HepG2 (cell line): ENCODE data around the gene ADGRG1. TPM values are rescaled to one million over a fixed set of nuclear protein-coding genes. Genes with fewer than 3 reads are reported as not detected.
A peak's percentile ranks its signal among the peaks of the same experiment; 100 is the strongest.

Experiments used
- ATF3 ChIP-seq: sonication (generic); formaldehyde crosslinking; IDR thresholded peaks from 2 replicates; pipeline ENCODE4 v1.4.0; 2020; ENCODE audit warnings: missing genetic modification reagents
- MYPOP ChIP-seq: sonication (generic); formaldehyde crosslinking; IDR thresholded peaks from 2 replicates; pipeline ENCODE4 v1.8.1; 2023; ENCODE audit warnings: mild to moderate bottlenecking, moderate library complexity, missing genetic modification reagents
- PPARG ChIP-seq: conservative IDR thresholded peaks from 2 replicates; pipeline ENCODE4 v1.6.1; 2016; ENCODE audit warnings: missing biosample characterization, missing genetic modification reagents
- PRDM15 ChIP-seq: sonication (generic); formaldehyde crosslinking; IDR thresholded peaks from 2 replicates; pipeline ENCODE4 v1.4.0; 2020; ENCODE audit warnings: missing genetic modification reagents
- TCF12 ChIP-seq, 2 experiments: fragments of 450-650 bp in 1 of 2; sonication (generic) in 1 of 2; formaldehyde crosslinking in 1 of 2; IDR thresholded peaks; 2 replicates each; pipeline versions ENCODE4 v1.6.1 to v1.8.0; 2017 to 2022; ENCODE audit warnings: antibody characterized with exemption in 1 of 2, mild to moderate bottlenecking in 1 of 2, missing genetic modification reagents in 1 of 2, moderate library complexity in 1 of 2
- ZBTB43 ChIP-seq: sonication (generic); formaldehyde crosslinking; conservative IDR thresholded peaks from 2 replicates; pipeline ENCODE4 v1.4.0; 2020; ENCODE audit warnings: missing genetic modification reagents
- ZFY ChIP-seq: sonication (generic); formaldehyde crosslinking; IDR thresholded peaks from 2 replicates; pipeline ENCODE4 v1.4.0; 2020; ENCODE audit warnings: missing genetic modification reagents
- ZKSCAN8 ChIP-seq: IDR thresholded peaks from 2 replicates; pipeline ENCODE4 v1.6.1; 2016; ENCODE audit warnings: borderline replicate concordance, missing genetic modification reagents, missing compliant biosample characterization
- ZNF10 ChIP-seq: sonication (generic); formaldehyde crosslinking; IDR thresholded peaks from 2 replicates; pipeline ENCODE4 v1.4.0; 2020; ENCODE audit warnings: mild to moderate bottlenecking, low read depth, missing genetic modification reagents, borderline replicate concordance
- ZNF160 ChIP-seq: sonication (generic); formaldehyde crosslinking; IDR thresholded peaks from 2 replicates; pipeline ENCODE4 v1.8.0; 2022; ENCODE audit warnings: mild to moderate bottlenecking, inconsistent platforms, missing genetic modification reagents
- ZNF232 ChIP-seq: sonication (generic); formaldehyde crosslinking; IDR thresholded peaks from 2 replicates; pipeline ENCODE4 v1.4.0; 2020; ENCODE audit warnings: missing genetic modification reagents, borderline replicate concordance
- ZNF274 ChIP-seq: sonication (generic); formaldehyde crosslinking; IDR thresholded peaks from 2 replicates; pipeline ENCODE4 v1.5.1; 2020; ENCODE audit warnings: mild to moderate bottlenecking, missing genetic modification reagents
- ZNF296 ChIP-seq: sonication (generic); formaldehyde crosslinking; conservative IDR thresholded peaks from 2 replicates; pipeline ENCODE4 v1.5.0; 2020; ENCODE audit warnings: mild to moderate bottlenecking, missing genetic modification reagents
- ZNF3 ChIP-seq: IDR thresholded peaks from 2 replicates; pipeline ENCODE4 v1.7.0; 2017; ENCODE audit warnings: inconsistent platforms
- ZNF33B ChIP-seq: sonication (generic); formaldehyde crosslinking; IDR thresholded peaks from 2 replicates; pipeline ENCODE4 v1.5.1; 2020; ENCODE audit warnings: mild to moderate bottlenecking, missing genetic modification reagents
- ZNF350 ChIP-seq: sonication (generic); formaldehyde crosslinking; IDR thresholded peaks from 2 replicates; pipeline ENCODE4 v1.4.0; 2020; ENCODE audit warnings: mild to moderate bottlenecking, low read depth, missing genetic modification reagents, borderline replicate concordance
- ZNF512B ChIP-seq: sonication (generic); formaldehyde crosslinking; IDR thresholded peaks from 2 replicates; pipeline ENCODE4 v1.5.1; 2020; ENCODE audit warnings: missing genetic modification reagents, mild to moderate bottlenecking, borderline replicate concordance
- ZNF709 ChIP-seq: sonication (generic); formaldehyde crosslinking; IDR thresholded peaks from 2 replicates; pipeline ENCODE4 v1.5.0; 2020; ENCODE audit warnings: mild to moderate bottlenecking, missing genetic modification reagents
- ZNF746 ChIP-seq: sonication (generic); formaldehyde crosslinking; IDR thresholded peaks from 2 replicates; pipeline ENCODE4 v1.8.0; 2022; ENCODE audit warnings: mild to moderate bottlenecking, missing genetic modification reagents
- ZNF775 ChIP-seq: sonication (generic); formaldehyde crosslinking; IDR thresholded peaks from 2 replicates; pipeline ENCODE4 v1.4.0; 2020; ENCODE audit warnings: missing genetic modification reagents, mild to moderate bottlenecking, moderate library complexity, borderline replicate concordance
- polyA plus RNA-seq, 8 experiments: library from polyadenylated mRNA; depleted of rRNA in 3 of 8; stranded (reverse) in 7 of 8; unstranded in 1 of 8; fragments of >200 nt; fragmentation: Illumina TruSeq in 4 of 8; extraction: Trizol in 4 of 8; gene quantifications; 2 replicates each; pipeline versions ENCODE4 v1.2.1 to v1.2.3, GENCODE V29; 2011 to 2016; ENCODE audit warnings: low read depth in 4 of 8, missing spikeins in 1 of 8, mixed read lengths in 1 of 8; ENCODE audit not compliant: insufficient read depth in 1 of 8
- total RNA-seq, 5 experiments: library from RNA; depleted of rRNA; stranded (reverse); fragments of >200 nt; fragmentation: Illumina TruSeq; extraction: Trizol; gene quantifications; 2 replicates each; pipeline ENCODE4 v1.2.3, GENCODE V29; 2016; ENCODE audit warnings: low read depth in 1 of 5

Gene ADGRG1
- total and polyA plus RNA-seq, 2 of the 13 experiments (the other 11 are each of a cell fraction or from before 2014, with no cell fraction given) = 2.7 to 5.9 TPM

GRCh38 chr16:57619606-57620334 lies 8.7 kb upstream of the ADGRG1 start (continued):
- TF ChIP-seq ZKSCAN8 (CRISPR knock-in tag) (no peak), ZNF709 (CRISPR knock-in tag) (no peak), ZNF512B (no peak), ZNF160 (CRISPR knock-in tag) (no peak), ATF3 (0 out of 2 replicates have a peak, but pooled peaks have one; percentile 30), ZNF3 (CRISPR knock-in tag) (no peak), PRDM15 (CRISPR knock-in tag) (no peak), MYPOP (CRISPR knock-in tag) (no peak), TCF12 (IDR thresholded peaks at IDR 0.05) (no peak), TCF12 (CRISPR knock-in tag; IDR thresholded peaks at IDR 0.05) (no peak), ZNF296 (CRISPR knock-in tag) (0 out of 2 replicates have a peak, but pooled peaks have one; percentile 26), ZBTB43 (CRISPR knock-in tag) (no peak), ZNF746 (CRISPR knock-in tag) (no peak), ZNF350 (CRISPR knock-in tag) (peak; percentile 35; the same call in 1 of the 2 replicates), ZNF10 (no peak), ZNF775 (CRISPR knock-in tag) (no peak), ZNF274 (CRISPR knock-in tag) (peak; percentile 50; the same call in 1 of the 2 replicates), ZNF33B (CRISPR knock-in tag) (peak; percentile 67; the same call in 1 of the 2 replicates), ZFY (CRISPR knock-in tag) (peak; percentile 50), ZNF232 (CRISPR knock-in tag) (no peak), PPARG (0 out of 2 replicates have a peak, but pooled peaks have one; percentile 31)
